Cardiac muscle cell (in vitro differentiated cells and primary cell): ENCODE data around the gene ZC3H12C. TPM values are rescaled to one million over a fixed set of nuclear protein-coding genes. Genes with fewer than 3 reads are reported as not detected.

Experiments
- DNase-seq, 2 donors: peaks; one replicate each; pipeline versions ENCODE4 v3.0.0 to v3.0.0-alpha.2; 2010 to 2017; ENCODE audit warnings: low read depth in 1 of 2, low spot score in 1 of 2
- H3K27ac ChIP-seq: fragments of 200-600 bp; sonication (generic); 2 replicates; pipeline ENCODE4 v1.5.1; 2016
- H3K27me3 ChIP-seq: fragments of 200-600 bp; sonication (generic); 2 replicates; pipeline ENCODE4 v1.6.0; 2016; ENCODE audit warnings: control low read depth
- H3K36me3 ChIP-seq: fragments of 200-600 bp; sonication (generic); 2 replicates; pipeline ENCODE4 v1.5.1; 2016; ENCODE audit warnings: control low read depth
- H3K4me1 ChIP-seq: fragments of 200-600 bp; sonication (generic); 2 replicates; pipeline ENCODE4 v1.8.1; 2017; ENCODE audit warnings: low read depth, mild to moderate bottlenecking, mixed run types
- H3K4me3 ChIP-seq: fragments of 200-600 bp; sonication (generic); 2 replicates; pipeline ENCODE4 v1.5.1; 2016; ENCODE audit warnings: mild to moderate bottlenecking
- H3K9me3 ChIP-seq: fragments of 200-600 bp; sonication (generic); 2 replicates; pipeline ENCODE4 v1.5.1; 2017; ENCODE audit warnings: low read depth, mild to moderate bottlenecking, control low read depth
- polyA plus RNA-seq: library from polyadenylated mRNA; unstranded; fragments of >200 nt; fragmentation: Nextera tagmentation; extraction: Ambion mirVana; gene quantifications from 2 replicates; pipeline ENCODE4 v1.2.1, GENCODE V29; 2016
- total RNA-seq: library from RNA; depleted of rRNA; stranded (reverse); fragments of >200 nt; gene quantifications from 2 replicates; pipeline ENCODE4 v1.2.3, GENCODE V29; 2016
- TF ChIP-seq, protein P1 (sequence below): IDR thresholded peaks from 2 replicates; pipeline ENCODE4 v1.5.1; 2012; ENCODE audit warnings: low read depth, mild to moderate bottlenecking, low read length

Gene ZC3H12C
- total and polyA plus RNA-seq, 2 experiments from 2014 or later: 1.0 to 7.1 TPM

DNA sequence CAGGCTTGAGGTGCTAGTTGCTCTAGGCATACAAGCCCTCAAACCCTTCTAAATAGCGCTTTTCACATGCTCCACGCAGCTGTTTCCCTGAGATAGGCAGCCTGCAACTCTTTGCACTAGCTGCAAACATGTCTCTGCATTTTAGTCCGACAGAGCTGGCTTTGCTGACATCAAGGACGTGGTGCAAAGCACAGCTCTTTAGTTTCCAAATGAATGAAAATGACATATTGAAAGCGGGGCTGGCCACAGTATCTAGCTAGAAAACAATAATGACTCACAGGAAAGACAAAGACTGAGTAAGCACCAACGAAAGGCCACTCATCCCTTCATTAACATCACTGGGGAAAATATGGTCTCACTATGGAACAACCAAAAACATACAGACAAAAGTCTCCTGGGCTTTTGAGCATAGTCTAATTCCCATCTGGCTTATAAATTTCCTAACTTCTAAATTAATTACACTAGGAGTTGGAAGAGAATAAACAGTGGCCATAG is 15.3 kb upstream of the ZC3H12C start:
- no peaks in the 10 kb centered on the region for H3K9me3 ChIP-seq
- TF ChIP-seq, protein P1, sequence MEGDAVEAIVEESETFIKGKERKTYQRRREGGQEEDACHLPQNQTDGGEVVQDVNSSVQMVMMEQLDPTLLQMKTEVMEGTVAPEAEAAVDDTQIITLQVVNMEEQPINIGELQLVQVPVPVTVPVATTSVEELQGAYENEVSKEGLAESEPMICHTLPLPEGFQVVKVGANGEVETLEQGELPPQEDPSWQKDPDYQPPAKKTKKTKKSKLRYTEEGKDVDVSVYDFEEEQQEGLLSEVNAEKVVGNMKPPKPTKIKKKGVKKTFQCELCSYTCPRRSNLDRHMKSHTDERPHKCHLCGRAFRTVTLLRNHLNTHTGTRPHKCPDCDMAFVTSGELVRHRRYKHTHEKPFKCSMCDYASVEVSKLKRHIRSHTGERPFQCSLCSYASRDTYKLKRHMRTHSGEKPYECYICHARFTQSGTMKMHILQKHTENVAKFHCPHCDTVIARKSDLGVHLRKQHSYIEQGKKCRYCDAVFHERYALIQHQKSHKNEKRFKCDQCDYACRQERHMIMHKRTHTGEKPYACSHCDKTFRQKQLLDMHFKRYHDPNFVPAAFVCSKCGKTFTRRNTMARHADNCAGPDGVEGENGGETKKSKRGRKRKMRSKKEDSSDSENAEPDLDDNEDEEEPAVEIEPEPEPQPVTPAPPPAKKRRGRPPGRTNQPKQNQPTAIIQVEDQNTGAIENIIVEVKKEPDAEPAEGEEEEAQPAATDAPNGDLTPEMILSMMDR: no peak
- H3K27ac ChIP-seq: no peak overlapping the region
- no peaks in the 10 kb centered on the region for H3K36me3 ChIP-seq
- no peaks in the 10 kb centered on the region for H3K27me3 ChIP-seq
- peak in 1 of 2 donors; percentile 53 for DNase-seq
- no peak overlapping the region for H3K4me3 ChIP-seq
- no peaks in the 10 kb centered on the region for H3K4me1 ChIP-seq

DNA sequence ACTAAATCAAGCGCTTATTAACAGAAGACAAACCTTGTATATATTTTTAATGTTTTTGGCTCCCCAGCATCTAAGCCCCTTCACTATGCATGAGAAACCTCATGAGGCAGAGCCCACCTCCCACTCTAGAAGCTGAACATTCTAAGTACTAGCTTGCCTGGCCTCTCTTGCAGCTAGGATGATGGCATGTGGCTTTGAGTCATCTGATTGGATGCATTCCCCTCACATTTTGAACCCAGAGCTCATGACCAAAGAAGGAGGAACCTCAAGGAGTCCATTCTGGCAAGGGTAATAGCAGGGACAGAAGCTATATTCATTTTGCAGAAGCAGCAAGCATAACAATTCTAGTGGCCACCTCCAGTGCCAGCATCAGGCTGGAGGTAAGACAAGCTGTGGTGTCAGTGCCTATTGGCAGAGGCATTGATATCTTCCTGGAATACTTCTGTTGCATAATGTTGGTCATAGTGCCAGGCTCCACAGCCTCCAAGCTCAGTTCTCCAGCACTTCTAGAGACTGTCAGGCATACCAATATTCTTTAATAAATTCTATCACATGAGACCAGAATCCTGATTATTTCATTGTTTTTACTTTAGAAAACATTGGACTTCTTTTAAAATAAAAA is 14.2 kb upstream of the ZC3H12C start:
- H3K36me3 ChIP-seq: no peaks in the 10 kb centered on the region
- no peak overlapping the region for H3K4me3 ChIP-seq
- TF ChIP-seq, protein P1: no peak
- H3K27me3 ChIP-seq: no peaks in the 10 kb centered on the region
- H3K9me3 ChIP-seq: no peaks in the 10 kb centered on the region
- no peak overlapping the region for H3K27ac ChIP-seq
- H3K4me1 ChIP-seq: no peaks in the 10 kb centered on the region
- DNase-seq: no peak

DNA sequence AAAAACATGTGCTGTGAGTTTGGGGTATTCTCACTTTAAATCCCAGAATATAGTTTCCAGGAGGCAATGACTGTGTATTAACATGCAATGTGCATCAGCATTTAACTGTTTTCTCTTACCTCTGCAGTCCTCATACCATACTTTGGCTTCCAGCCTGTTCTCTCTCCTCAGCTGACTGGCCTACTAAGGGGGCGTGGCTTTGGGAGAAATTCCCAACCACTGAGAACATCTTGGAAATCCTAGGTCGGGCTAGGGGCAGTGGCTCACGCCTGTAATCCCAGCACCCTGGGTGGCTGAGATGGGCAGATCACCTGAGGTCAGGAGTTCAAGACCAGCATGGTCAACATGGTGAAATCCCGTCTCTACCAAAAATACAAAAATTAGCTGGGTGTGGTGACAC is 13.5 kb upstream of the ZC3H12C start:
- H3K4me3 ChIP-seq: no peak overlapping the region
- TF ChIP-seq, protein P1: no peak
- no peaks in the 10 kb centered on the region for H3K4me1 ChIP-seq
- H3K9me3 ChIP-seq: no peaks in the 10 kb centered on the region
- no peak for DNase-seq
- H3K27ac ChIP-seq: no peak overlapping the region
- no peaks in the 10 kb centered on the region for H3K36me3 ChIP-seq
- H3K27me3 ChIP-seq: no peaks in the 10 kb centered on the region

DNA sequence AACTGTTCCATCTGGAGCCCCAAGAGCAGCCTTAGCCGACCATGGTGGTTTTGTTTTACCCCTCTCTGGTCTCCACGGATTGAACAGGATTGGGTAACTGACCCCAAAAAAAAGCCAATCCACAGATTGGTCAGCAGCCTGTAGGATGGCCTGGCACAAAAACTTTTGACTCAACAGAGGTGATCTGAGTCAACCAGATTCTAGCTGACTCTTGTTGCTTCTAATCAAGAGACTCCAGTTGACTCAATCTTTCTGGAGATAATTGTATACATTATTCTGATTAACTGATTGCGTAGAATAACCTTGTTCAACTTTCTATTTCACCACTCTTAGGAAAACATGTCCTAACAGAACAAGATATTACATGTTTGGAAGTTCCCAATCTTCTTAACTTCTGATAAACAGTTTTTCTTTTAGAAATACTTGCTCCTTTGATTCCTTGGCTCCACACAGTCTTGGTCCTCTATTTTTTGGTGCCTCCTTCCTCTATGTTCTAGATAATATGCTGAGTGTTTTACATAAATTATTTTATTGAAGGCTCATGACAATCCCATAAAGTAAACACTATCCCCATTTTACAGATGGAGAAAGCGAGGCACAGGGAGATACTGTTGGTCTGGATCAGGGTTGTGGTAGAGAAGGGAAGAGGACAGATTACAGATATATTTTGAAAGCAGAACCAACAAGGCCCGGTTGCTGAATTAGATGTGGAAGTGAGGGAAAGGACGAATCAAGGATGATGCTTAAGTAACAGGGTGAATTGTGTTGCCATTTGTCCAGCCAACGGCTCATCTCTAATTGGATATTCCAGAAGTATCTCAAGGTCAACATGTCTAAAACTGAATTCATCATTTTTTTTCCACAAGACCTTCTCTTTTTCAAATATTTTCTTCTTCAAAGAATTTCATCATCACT is 11.5 kb upstream of the ZC3H12C start:
- H3K36me3 ChIP-seq: no peaks in the 10 kb centered on the region
- H3K27ac ChIP-seq: no peak overlapping the region
- no peak for DNase-seq
- TF ChIP-seq, protein P1: no peak
- no peak overlapping the region for H3K4me3 ChIP-seq
- H3K4me1 ChIP-seq: no peaks in the 10 kb centered on the region
- no peaks in the 10 kb centered on the region for H3K27me3 ChIP-seq
- H3K9me3 ChIP-seq: no peaks in the 10 kb centered on the region

DNA sequence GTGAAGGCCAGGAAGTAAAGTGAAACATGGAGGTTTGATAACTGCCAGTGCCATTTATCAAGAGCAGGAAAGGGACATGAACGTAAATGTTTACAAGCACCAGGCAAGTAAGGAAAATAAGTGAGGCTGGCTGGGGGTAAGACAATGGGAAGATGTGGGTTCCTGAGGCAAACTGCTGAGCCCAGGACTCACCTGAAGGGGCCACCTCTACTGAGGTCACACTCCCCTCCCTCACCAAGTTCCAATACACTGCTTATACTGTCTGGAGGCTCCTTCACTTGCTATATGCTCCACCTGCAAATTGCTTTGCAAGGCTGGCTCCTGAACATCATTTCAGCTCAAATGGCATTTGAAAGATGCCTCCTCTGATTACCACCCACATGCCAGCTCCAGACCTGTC is 10.3 kb upstream of the ZC3H12C start:
- Histone ChIP-seq H3K27me3 (peaks cover 8% of the 10 kb centered on the region), H3K9me3 (no peaks in the 10 kb centered on the region), H3K27ac (no peak overlapping the region), H3K4me1 (no peaks in the 10 kb centered on the region), H3K36me3 (no peaks in the 10 kb centered on the region), H3K4me3 (no peak overlapping the region)
- no peak for DNase-seq
- TF ChIP-seq, protein P1: no peak
